ENCODE data around the gene P3H1. TPM values are rescaled to one million over a fixed set of nuclear protein-coding genes. Genes with fewer than 3 reads are reported as not detected.

Gene P3H1
- total RNA-seq, 1 experiment from 2014 or later, result 27.9 TPM

DNA sequence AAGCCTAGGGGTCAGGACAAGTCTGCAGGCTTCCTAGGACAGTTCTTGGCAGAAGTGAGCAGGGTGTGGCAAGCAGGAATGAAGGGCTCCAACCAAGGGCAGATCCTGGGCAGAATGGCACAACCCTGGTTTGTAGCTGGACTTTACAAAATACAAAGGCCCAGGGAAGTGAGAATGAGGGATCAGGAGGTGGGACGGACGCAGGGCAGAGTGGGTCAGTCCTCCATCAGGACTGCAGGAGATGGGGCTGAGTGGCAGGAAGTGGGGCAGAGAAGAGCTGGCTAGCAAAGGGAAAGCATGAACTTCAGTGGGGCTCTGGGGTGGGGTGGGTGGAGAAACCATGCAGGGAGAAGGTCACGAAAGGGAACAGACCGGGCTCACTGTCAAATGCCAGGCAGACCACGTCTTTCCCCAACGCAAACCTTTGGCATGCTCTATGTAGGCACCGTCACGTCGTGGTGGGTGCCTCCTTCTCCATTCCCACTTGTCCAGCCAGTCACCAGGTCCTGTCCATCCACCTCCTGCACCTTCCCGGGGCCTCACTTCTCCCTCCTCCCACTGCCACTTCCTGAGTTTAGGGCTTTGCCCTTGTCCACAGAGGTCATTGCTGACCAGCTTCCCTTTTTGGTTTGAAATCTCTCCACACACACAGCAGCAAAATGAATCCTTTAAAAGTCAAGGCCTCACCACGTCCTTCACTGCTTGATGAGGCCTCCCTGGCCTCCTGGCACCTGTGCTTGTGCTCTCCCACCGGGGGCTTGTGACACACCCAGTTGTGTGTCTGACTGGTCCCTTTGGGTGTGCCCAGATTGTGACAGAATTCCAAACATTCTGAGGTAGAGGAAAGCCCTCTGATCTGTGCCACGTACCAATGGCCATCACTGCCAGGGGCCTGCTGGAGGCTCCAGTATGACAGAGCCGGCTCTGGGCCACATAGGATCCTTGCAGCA, 18.1 kb downstream of the P3H1 start:
- Mint-ChIP-seq H3K4me1 (ENCODE audit: low read depth, unreplicated experiment) (no peaks in the 10 kb centered on the region), H3K27me3 (ENCODE audit: unreplicated experiment) (peaks cover 5% of the 10 kb centered on the region), H3K4me3 (ENCODE audit: low read depth, unreplicated experiment) (no peak overlapping the region), H3K36me3 (ENCODE audit: insufficient read depth, unreplicated experiment) (peaks cover 15% of the 10 kb centered on the region), H3K27ac (ENCODE audit: unreplicated experiment) (no peak overlapping the region), H3K9me3 (ENCODE audit: low read depth, unreplicated experiment) (no peaks in the 10 kb centered on the region)
- TF ChIP-seq, protein P1, sequence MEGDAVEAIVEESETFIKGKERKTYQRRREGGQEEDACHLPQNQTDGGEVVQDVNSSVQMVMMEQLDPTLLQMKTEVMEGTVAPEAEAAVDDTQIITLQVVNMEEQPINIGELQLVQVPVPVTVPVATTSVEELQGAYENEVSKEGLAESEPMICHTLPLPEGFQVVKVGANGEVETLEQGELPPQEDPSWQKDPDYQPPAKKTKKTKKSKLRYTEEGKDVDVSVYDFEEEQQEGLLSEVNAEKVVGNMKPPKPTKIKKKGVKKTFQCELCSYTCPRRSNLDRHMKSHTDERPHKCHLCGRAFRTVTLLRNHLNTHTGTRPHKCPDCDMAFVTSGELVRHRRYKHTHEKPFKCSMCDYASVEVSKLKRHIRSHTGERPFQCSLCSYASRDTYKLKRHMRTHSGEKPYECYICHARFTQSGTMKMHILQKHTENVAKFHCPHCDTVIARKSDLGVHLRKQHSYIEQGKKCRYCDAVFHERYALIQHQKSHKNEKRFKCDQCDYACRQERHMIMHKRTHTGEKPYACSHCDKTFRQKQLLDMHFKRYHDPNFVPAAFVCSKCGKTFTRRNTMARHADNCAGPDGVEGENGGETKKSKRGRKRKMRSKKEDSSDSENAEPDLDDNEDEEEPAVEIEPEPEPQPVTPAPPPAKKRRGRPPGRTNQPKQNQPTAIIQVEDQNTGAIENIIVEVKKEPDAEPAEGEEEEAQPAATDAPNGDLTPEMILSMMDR (IDR thresholded peaks at IDR 0.05; ENCODE audit: unreplicated experiment), result no peak
- intact Hi-C loops (cut with micrococcal nuclease; ENCODE audit: unreplicated experiment), result loop anchor here (5.0 kb wide), 1 partner anchor 171 kb away; no protein-coding TSS in a partner anchor
- CTCF ChIA-PET, result interaction anchor here (0.6 to 1.2 kb wide), 3 partner anchors 11 to 56 kb away, joined by 3 read pairs; no protein-coding TSS in a partner anchor
- DNase-seq, result no peak
- no TSS peak for BruUV-seq (replicated peaks)

GRCh38 chr1:42748021-42748420, 18.8 kb downstream of the P3H1 start:
- no peaks in the 10 kb centered on the region for H3K9me3 Mint-ChIP-seq (ENCODE audit: low read depth, unreplicated experiment)
- intact Hi-C loops (cut with micrococcal nuclease; ENCODE audit: unreplicated experiment), result loop anchor here (5.0 kb wide), 1 partner anchor 171 kb away; no protein-coding TSS in a partner anchor
- no peak overlapping the region for H3K4me3 Mint-ChIP-seq (ENCODE audit: low read depth, unreplicated experiment)
- DNase-seq, result no peak
- peaks cover 15% of the 10 kb centered on the region for H3K36me3 Mint-ChIP-seq (ENCODE audit: insufficient read depth, unreplicated experiment)
- H3K4me1 Mint-ChIP-seq (ENCODE audit: low read depth, unreplicated experiment), result no peaks in the 10 kb centered on the region
- no peak overlapping the region for H3K27ac Mint-ChIP-seq (ENCODE audit: unreplicated experiment)
- TF ChIP-seq, protein P1 (IDR thresholded peaks at IDR 0.05; ENCODE audit: unreplicated experiment), result no peak
- CTCF ChIA-PET, result interaction anchor here (0.6 to 0.7 kb wide), 2 partner anchors 10 to 17 kb away, joined by 3 read pairs; no protein-coding TSS in a partner anchor
- BruUV-seq (replicated peaks), result no TSS peak
- peaks cover 13% of the 10 kb centered on the region for H3K27me3 Mint-ChIP-seq (ENCODE audit: unreplicated experiment)

DNA sequence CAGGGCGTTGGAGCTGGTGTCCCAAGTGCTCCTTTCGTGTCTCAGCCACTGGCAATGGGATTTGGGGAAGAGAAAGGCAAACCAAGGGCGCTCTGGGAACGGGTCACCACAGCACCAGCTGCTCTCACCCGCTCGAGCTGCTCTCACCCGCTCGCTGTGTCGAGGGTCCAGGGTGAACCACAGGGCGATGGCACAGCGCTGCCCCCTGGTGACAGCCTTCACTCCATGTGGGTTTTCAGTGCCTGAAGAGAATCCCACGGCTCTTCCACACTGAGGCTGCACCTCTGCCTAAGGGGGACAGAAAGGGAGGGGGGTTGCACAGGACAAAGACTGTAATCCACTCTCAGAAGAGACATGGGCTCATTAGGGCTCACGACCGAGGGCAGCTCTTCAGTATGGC, 19.7 kb downstream of the P3H1 start:
- H3K9me3 Mint-ChIP-seq (ENCODE audit: low read depth, unreplicated experiment), result no peaks in the 10 kb centered on the region
- TF ChIP-seq, protein P1 (IDR thresholded peaks at IDR 0.05; ENCODE audit: unreplicated experiment), result peak; percentile 50
- H3K4me1 Mint-ChIP-seq (ENCODE audit: low read depth, unreplicated experiment), result no peaks in the 10 kb centered on the region
- H3K27ac Mint-ChIP-seq (ENCODE audit: unreplicated experiment), result no peak overlapping the region
- CTCF ChIA-PET, result interaction anchor here (0.8 kb wide), 1 partner anchor 55 kb away, joined by 3 read pairs; no protein-coding TSS in a partner anchor
- intact Hi-C loops (cut with micrococcal nuclease; ENCODE audit: unreplicated experiment), result loop anchor here (5.0 kb wide), 1 partner anchor 170 kb away; no protein-coding TSS in a partner anchor
- H3K4me3 Mint-ChIP-seq (ENCODE audit: low read depth, unreplicated experiment), result no peak overlapping the region
- no TSS peak for BruUV-seq (replicated peaks)
- peaks cover 16% of the 10 kb centered on the region for H3K27me3 Mint-ChIP-seq (ENCODE audit: unreplicated experiment)
- peaks cover 12% of the 10 kb centered on the region for H3K36me3 Mint-ChIP-seq (ENCODE audit: insufficient read depth, unreplicated experiment)
- DNase-seq, result peak; percentile 56

DNA sequence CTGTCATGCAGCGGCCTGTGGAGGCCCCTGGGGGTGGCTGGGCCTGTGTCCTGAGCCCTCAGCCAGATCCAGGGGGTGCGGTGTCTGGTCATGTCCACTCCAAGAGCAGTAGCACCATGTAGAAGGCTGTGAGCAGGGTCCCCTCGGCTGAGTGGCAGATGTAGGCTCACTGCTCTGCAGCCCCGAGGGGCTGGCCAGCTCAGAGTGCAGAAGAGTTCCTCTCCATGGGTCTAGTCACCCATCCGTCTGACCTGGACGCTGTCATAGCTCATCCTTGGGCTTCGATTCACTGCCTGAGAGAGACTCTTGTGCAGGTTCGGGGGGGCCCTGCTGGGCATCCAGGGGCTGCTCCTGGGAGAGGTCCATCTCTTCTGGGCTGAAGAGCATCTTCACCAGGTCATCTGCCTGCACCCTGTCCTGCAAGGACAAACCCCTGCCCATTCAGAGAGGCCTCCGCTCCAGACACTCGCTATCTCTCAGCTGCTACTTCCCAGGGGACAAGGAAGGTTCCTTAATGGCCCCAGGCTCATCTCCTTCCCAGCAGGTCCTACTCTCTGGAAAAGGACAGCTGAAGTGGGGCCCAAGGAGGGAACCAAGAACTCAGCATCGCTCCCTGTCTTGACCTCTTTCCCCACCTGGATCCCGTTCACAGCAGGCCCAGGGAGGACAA, 20.3 kb downstream of the P3H1 start:
- CTCF ChIA-PET, result interaction anchor here (0.8 kb wide), 1 partner anchor 54 kb away, joined by 3 read pairs; no protein-coding TSS in a partner anchor
- Mint-ChIP-seq H3K36me3 (ENCODE audit: insufficient read depth, unreplicated experiment) (peaks cover 7% of the 10 kb centered on the region), H3K4me3 (ENCODE audit: low read depth, unreplicated experiment) (no peak overlapping the region), H3K4me1 (ENCODE audit: low read depth, unreplicated experiment) (no peaks in the 10 kb centered on the region), H3K9me3 (ENCODE audit: low read depth, unreplicated experiment) (no peaks in the 10 kb centered on the region), H3K27ac (ENCODE audit: unreplicated experiment) (no peak overlapping the region), H3K27me3 (ENCODE audit: unreplicated experiment) (peaks cover 16% of the 10 kb centered on the region)
- intact Hi-C loops (cut with micrococcal nuclease; ENCODE audit: unreplicated experiment), result loop anchor here (5.0 kb wide), 1 partner anchor 169 kb away; no protein-coding TSS in a partner anchor
- TF ChIP-seq, protein P1 (IDR thresholded peaks at IDR 0.05; ENCODE audit: unreplicated experiment), result no peak
- no TSS peak for BruUV-seq (replicated peaks)
- no peak for DNase-seq

Measured in Calu3 (cell line).